Superior temporal gyrus (tissue), 1 donor: ENCODE measurements around the gene GRIP2.

Source experiments
- DNase-seq: peaks from one replicate; pipeline ENCODE4 v3.0.0-alpha.2; 2016; ENCODE audit errors: extremely low spot score

GRIP2 gene

GRCh38 chr3:14539384-14539741 is 779 bp downstream of the GRIP2 start:
- DNase-seq = no peak

DNA sequence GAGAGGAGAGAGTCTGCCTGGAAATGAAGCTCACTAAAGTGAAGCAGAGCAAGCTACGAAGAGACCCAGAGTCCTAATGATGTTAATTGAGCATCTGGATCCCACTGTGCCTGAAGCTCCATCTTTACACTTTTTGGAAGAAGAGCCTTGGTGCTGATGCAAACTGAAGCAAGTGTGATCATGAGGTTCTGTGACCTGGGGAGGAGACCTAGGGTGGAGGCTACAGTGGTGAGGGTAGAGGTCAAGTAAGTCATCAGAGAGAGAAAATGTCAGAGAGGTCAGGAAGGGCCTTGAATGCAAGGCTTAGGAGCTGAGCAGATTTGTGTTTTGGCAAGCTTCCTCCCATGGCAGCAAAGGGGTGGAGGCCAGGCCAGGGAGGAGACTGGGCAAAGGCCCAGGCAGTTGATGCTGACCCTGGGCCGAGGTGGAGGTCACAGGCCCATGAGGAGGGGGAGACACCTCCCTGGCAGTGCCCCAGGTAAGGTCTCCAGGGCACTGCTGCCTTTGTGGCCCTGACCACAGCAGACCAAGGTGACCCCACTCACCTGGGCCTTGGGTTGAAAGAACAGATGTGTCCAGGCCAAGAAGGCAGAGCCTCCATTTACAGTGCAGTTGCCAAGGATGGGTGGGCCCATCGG is 1.6 kb downstream of the GRIP2 start:
- no peak for DNase-seq

GRCh38 chr3:14537590-14538450 is 2.3 kb downstream of the GRIP2 start:
- DNase-seq = no peak

GRCh38 chr3:14536837-14537589 is 3.1 kb downstream of the GRIP2 start:
- no peak for DNase-seq

- no peak for DNase-seq
Measured at GRCh38 chr3:14536055-14536815, 3.9 kb downstream of the GRIP2 start.

DNA sequence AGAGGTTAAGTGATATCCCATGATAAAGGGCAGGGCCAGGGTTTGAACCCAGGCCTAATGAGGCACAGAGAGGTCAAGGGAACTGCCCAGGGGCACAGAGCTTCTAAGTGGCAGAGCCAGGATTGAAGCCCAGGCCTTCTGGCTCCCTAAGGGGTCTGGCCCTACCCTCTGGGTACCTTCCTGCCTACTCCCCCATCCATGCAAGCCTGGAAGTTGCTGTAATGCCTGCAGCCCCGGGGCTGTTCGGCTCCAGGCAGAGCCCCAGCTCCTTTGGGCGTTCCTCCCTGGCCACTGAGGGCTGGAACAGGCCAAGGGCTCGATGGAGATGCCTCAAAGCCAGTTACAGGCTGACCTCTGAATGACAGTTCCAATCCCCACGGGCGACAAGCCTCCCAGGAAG is 4.5 kb downstream of the GRIP2 start:
- no peak for DNase-seq

- no peak for DNase-seq
Measured at GRCh38 chr3:14534516-14535191, 5.5 kb downstream of the GRIP2 start.

- no peak for DNase-seq
Measured at GRCh38 chr3:14533457-14533958, 6.6 kb downstream of the GRIP2 start.

- no peak for DNase-seq
Measured at GRCh38 chr3:14532691-14533456, 7.3 kb downstream of the GRIP2 start.

GRCh38 chr3:14531856-14532395 is 8.2 kb downstream of the GRIP2 start:
- DNase-seq = no peak

- no peak for DNase-seq
Measured at GRCh38 chr3:14528081-14528480, 12.1 kb downstream of the GRIP2 start.

DNA sequence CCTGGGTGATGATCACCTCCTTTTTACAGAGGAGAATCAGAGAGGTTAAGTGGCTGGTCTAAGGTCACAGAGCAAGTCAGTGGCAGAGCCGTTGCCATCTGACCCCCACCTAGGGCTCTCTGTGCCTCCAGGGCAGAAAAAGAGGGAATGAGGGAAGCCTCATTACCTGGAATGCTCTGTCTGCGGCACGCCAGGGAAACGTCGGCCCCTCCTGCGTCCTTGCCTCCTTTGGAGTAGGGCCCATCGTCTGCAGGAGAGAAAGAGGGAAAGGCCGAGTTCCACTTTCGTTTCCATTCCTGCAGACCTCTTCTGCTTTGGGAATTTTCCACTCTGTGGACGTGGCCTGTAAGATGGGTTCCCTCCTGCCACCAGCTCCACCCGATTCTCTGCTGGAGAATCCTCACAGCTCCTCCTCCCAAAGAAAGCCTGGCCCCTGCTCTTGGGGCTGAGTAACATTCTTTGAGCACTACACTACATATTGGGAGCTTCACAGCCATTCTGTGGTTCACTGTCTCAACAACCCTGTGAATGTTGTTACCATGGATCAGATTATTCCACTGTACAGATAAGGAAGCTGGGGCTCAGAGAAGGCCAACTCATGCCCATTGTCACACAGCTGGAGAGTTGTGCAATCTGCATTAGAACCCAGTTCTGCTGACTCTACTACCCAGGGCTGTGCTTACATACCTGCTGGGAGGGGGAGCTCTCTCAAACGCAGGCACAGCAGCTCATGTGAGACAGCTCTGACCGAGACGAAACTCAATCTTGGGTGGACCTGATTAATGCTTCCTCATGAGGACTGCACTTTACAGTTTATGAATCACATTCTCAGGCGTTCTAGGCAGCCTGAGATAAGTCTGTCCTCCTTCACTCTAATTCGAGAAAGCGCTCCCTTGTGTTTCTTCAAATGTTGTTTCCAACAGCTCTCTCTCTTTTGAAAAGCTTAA is 14.2 kb downstream of the GRIP2 start:
- DNase-seq = no peak

DNA sequence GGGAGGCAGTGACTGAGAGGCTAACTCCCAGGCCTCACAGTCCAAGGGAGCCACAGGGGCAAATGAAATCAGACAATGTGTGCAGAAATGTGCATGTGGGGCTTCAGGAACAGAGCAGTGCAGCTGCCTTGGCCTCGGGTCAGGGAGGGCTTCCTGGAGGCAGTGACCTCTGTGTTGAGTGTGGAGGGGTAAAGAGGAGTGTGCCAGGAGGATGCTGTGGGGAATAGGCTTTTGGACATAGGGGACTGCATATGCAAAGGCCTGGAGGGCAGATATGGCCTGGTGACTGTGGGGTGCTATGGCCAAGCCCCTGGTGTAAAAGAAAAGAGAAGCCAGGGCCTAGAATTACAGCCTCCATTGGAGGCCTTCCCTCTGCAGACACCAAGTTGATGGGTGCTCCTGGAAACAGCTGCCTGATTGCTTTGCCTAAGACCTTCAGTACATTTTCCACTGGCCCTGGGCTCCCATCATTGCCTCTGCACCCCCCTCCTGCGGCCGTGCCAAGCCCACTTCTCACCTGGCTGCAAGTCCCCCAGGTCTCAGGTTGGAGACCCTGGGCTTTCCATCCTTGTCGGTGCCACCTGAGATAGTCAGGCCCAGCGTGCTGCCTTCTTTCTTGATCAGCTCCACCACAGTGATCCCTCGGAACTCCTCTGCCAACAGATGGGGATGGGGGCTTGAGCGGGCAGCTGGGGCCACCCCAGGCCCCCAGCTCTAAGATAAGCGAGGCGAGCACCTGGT is 15.1 kb downstream of the GRIP2 start:
- DNase-seq = no peak

- DNase-seq = no peak
Measured at GRCh38 chr3:14524311-14524711, 15.8 kb downstream of the GRIP2 start.

- DNase-seq = no peak
Measured at GRCh38 chr3:14523792-14524191, 16.4 kb downstream of the GRIP2 start.

GRCh38 chr3:14522768-14523167 is 17.4 kb downstream of the GRIP2 start:
- DNase-seq = no peak

DNA sequence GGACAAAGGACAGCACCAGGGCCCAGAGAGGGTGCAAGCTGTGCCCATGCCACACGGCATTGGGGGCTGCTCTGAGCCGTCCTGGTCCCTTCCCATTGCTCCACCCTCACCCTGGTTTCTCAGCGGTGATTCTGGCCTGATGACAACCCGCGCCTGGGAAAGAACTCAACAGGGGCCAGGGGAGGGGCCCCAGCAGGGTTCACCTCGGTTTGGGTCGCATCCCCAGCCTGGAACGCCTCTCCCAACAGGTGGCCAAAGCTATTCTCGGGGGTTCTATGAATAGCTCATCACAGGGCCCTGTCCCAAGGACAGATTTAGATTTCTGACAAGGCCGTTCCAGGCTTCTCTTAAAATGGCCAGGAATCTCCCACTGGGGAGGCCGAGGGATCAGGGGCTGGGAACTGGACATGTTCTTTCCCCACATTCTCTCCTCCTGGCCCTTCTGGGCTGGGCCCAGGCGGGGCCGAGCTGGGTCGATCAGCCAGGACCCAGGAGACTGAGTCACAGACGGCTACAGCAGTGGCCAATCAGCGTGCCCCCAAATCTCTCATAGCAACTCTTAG is 17.9 kb downstream of the GRIP2 start:
- DNase-seq = no peak

- DNase-seq = no peak
Measured at GRCh38 chr3:14521611-14522010, 18.5 kb downstream of the GRIP2 start.
